Tibial nerve (tissue), 4 donors: ENCODE results near the gene IL20RA. TPM values are rescaled to one million over a fixed set of nuclear protein-coding genes. Genes with fewer than 3 reads are reported as not detected.

Experiments used
- DNase-seq, 2 donors: peaks; one replicate each; pipeline ENCODE4 v3.0.0-alpha.2; 2019; ENCODE audit warnings: low spot score in 2 of 2
- H3K27ac ChIP-seq, 4 donors: fragments of 200-600 bp; sonication (generic) in 3 of 4; one replicate each; pipeline ENCODE4 v1.5.1; 2017 to 2019; ENCODE audit warnings: mild to moderate bottlenecking in 1 of 4
- H3K27me3 ChIP-seq, 2 donors: fragments of 200-600 bp; sonication (generic) in 1 of 2; one replicate each; pipeline versions ENCODE4 v1.5.1 to v1.6.0; 2017 to 2019
- H3K36me3 ChIP-seq, 3 donors: fragments of 200-600 bp; sonication (generic); one replicate each; pipeline ENCODE4 v1.5.1; 2018 to 2019
- H3K4me1 ChIP-seq, 4 donors: fragments of 200-600 bp; sonication (generic) in 3 of 4; one replicate each; pipeline ENCODE4 v1.5.1; 2017 to 2019
- H3K4me3 ChIP-seq, 4 donors: fragments of 200-600 bp; sonication (generic) in 3 of 4; one replicate each; pipeline ENCODE4 v1.5.1; 2017 to 2019; ENCODE audit warnings: mild to moderate bottlenecking in 1 of 4, moderate library complexity in 1 of 4
- H3K9me3 ChIP-seq, 4 donors: fragments of 200-600 bp; sonication (generic) in 3 of 4; one replicate each; pipeline ENCODE4 v1.5.1; 2017 to 2019
- CTCF ChIP-seq, 5 experiments: fragments of 200-600 bp in 3 of 5; fragments of 450-650 bp in 2 of 5; sonication (generic) in 3 of 5; IDR thresholded peaks; one replicate each; pipeline ENCODE4 v1.5.1; 2016 to 2019; ENCODE audit warnings: antibody characterized with exemption in 5 of 5, mild to moderate bottlenecking in 3 of 5, moderate library complexity in 2 of 5
- EP300 ChIP-seq, 2 donors: sonication (generic); formaldehyde crosslinking; IDR thresholded peaks; one replicate each; pipeline ENCODE4 v1.6.1; 2017; ENCODE audit warnings: antibody characterized with exemption in 2 of 2, mild to moderate bottlenecking in 1 of 2
- POLR2A ChIP-seq, 2 donors: fragments of 450-650 bp; IDR thresholded peaks; one replicate each; pipeline ENCODE4 v1.6.1; 2017; ENCODE audit warnings: antibody characterized with exemption in 2 of 2, mild to moderate bottlenecking in 2 of 2, moderate library complexity in 2 of 2
- WGBS, 2 donors: methylation state at CpG; one replicate each; pipeline ENCODE4 v1.1.5; 2018; 5-methylcytosine and 5-hydroxymethylcytosine counted together
- total RNA-seq, 4 donors: library from RNA; depleted of rRNA; stranded (reverse); fragments of >200 nt; gene quantifications; one replicate each; pipeline ENCODE4 v1.1.0, GENCODE V29; 2016

IL20RA gene
- total RNA-seq, 4 donors from 2014 or later = 0.60 to 6.3 (median 2.8) TPM

GRCh38 chr6:136984578-136984977 is 60.2 kb downstream of the IL20RA start:
- H3K9me3 ChIP-seq = no peaks in the 10 kb centered on the region
- no peak for TF ChIP-seq EP300 (IDR thresholded peaks at IDR 0.05)
- no peak for TF ChIP-seq POLR2A (IDR thresholded peaks at IDR 0.05)
- DNase-seq = no peak
- peaks cover 0 to 37% of the 10 kb centered on the region in 2 donors for H3K27me3 ChIP-seq
- H3K27ac ChIP-seq = no peak overlapping the region
- no peak overlapping the region for H3K4me3 ChIP-seq
- no peaks in the 10 kb centered on the region for H3K36me3 ChIP-seq
- H3K4me1 ChIP-seq = peaks cover 0 to 5% (median 0%) of the 10 kb centered on the region in 4 donors
- WGBS, 2 donors = 79 to 93% methylated on average over 4 of the region's 4 CpGs

GRCh38 chr6:136983687-136984086 is 61.1 kb downstream of the IL20RA start:
- no peaks in the 10 kb centered on the region for H3K4me1 ChIP-seq
- WGBS, 2 donors = 76 to 85% methylated on average over 2 of the region's 2 CpGs
- H3K9me3 ChIP-seq = no peaks in the 10 kb centered on the region
- H3K36me3 ChIP-seq = no peaks in the 10 kb centered on the region
- DNase-seq = no peak
- TF ChIP-seq EP300 (IDR thresholded peaks at IDR 0.05) (no peak), POLR2A (IDR thresholded peaks at IDR 0.05) (no peak), CTCF (IDR thresholded peaks at IDR 0.05) (no peak)
- H3K27ac ChIP-seq = no peak overlapping the region
- H3K4me3 ChIP-seq = no peak overlapping the region
- H3K27me3 ChIP-seq = peaks cover 0 to 33% of the 10 kb centered on the region in 2 donors

- Histone ChIP-seq H3K27ac (no peak overlapping the region), H3K36me3 (no peaks in the 10 kb centered on the region), H3K4me3 (no peak overlapping the region), H3K9me3 (no peaks in the 10 kb centered on the region), H3K27me3 (peaks cover 0 to 25% of the 10 kb centered on the region in 2 donors), H3K4me1 (no peaks in the 10 kb centered on the region)
- DNase-seq = no peak
- TF ChIP-seq EP300 (IDR thresholded peaks at IDR 0.05) (no peak), POLR2A (IDR thresholded peaks at IDR 0.05) (no peak), CTCF (IDR thresholded peaks at IDR 0.05) (no peak)
- 79 to 88% methylated on average over 4 of the region's 4 CpGs for WGBS, 2 donors
Measured at GRCh38 chr6:136982928-136983327, 61.8 kb downstream of the IL20RA start.

- Histone ChIP-seq H3K4me3 (no peak overlapping the region), H3K36me3 (no peaks in the 10 kb centered on the region), H3K27ac (no peak overlapping the region), H3K27me3 (peaks cover 0 to 14% of the 10 kb centered on the region in 2 donors), H3K4me1 (no peaks in the 10 kb centered on the region), H3K9me3 (no peaks in the 10 kb centered on the region)
- 49 to 54% methylated on average over 5 of the region's 5 CpGs for WGBS, 2 donors
- DNase-seq = no peak
- TF ChIP-seq POLR2A (IDR thresholded peaks at IDR 0.05) = no peak
- no peak for TF ChIP-seq CTCF (IDR thresholded peaks at IDR 0.05)
- TF ChIP-seq EP300 (IDR thresholded peaks at IDR 0.05) = no peak
Measured at GRCh38 chr6:136980070-136980469, 64.7 kb downstream of the IL20RA start.

GRCh38 chr6:136979206-136979605 is 65.6 kb downstream of the IL20RA start:
- Histone ChIP-seq H3K9me3 (no peaks in the 10 kb centered on the region), H3K27ac (no peak overlapping the region), H3K4me1 (no peaks in the 10 kb centered on the region), H3K36me3 (no peaks in the 10 kb centered on the region), H3K27me3 (peaks cover 0 to 14% of the 10 kb centered on the region in 2 donors), H3K4me3 (no peak overlapping the region)
- WGBS, 2 donors = 67 to 73% methylated on average over 5 of the region's 5 CpGs
- TF ChIP-seq POLR2A (IDR thresholded peaks at IDR 0.05) (no peak), EP300 (IDR thresholded peaks at IDR 0.05) (no peak), CTCF (IDR thresholded peaks at IDR 0.05) (no peak)
- no peak for DNase-seq

- TF ChIP-seq CTCF (IDR thresholded peaks at IDR 0.05) (no peak), EP300 (IDR thresholded peaks at IDR 0.05) (no peak), POLR2A (IDR thresholded peaks at IDR 0.05) (no peak)
- H3K9me3 ChIP-seq = no peaks in the 10 kb centered on the region
- no peak for DNase-seq
- 68 to 73% methylated on average over 5 of the region's 5 CpGs for WGBS, 2 donors
- no peaks in the 10 kb centered on the region for H3K4me1 ChIP-seq
- H3K4me3 ChIP-seq = no peak overlapping the region
- peaks cover 0 to 14% of the 10 kb centered on the region in 2 donors for H3K27me3 ChIP-seq
- no peaks in the 10 kb centered on the region for H3K36me3 ChIP-seq
- no peak overlapping the region for H3K27ac ChIP-seq
Measured at GRCh38 chr6:136977075-136977474, 67.7 kb downstream of the IL20RA start.
